ENCODE data around the gene FGF1.

GRCh38 chr5:142650060-142650459, 35.8 kb downstream of the FGF1 start:
- TF ChIP-seq POLR2A (IDR thresholded peaks at IDR 0.05) = no peak
- TF ChIP-seq CTCF (IDR thresholded peaks at IDR 0.05) = no peak
